ENCODE data around the gene NPY4R.
"Not testable (repeated sequence)": the region's sequence is repeated elsewhere in the genome, so short reads cannot be mapped to it uniquely, and the experiment has no call there.

NPY4R gene

DNA sequence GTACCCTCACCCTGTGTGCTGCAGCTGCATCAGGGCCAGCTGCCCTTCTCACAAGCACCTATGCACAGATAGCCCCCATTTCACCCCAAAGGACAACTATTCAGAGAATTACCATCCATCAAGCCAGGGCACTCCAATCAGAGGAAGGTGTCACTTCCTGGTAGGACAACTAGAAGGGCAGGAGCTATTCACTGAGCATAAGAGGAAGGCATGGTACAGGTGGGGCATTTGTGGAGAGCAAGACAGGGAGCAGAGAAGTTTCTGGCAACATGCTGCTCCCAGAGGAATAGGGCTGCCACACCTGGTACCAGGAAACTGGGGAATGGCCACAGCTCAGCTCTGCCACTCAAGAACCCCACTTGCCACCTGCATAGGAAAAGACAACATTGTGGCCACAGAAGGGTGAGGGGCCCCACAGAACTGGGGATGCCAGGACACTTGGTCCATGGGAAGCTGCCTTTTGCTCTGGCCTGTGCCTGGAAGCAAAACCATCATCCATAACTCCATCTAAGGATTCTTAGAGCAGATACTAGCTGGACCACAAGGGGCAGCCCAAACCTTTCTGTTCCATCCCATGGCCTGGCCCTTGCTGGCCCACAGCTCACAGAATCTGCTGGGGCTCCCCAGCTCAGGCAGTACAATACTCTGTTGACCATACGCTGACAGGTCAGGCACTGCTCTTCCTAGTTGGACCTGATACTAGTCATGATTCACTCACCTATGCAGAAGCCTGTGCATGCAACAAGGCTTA lies 25.8 kb upstream of the NPY4R start:
- not testable (repeated sequence) for H3K9me3 ChIP-seq (ENCODE audit: control insufficient read depth in 1 of 2, low read length in 2 of 2); H3K4me3 ChIP-seq (ENCODE audit: low read depth in 1 of 2, low read length in 2 of 2); H3K27me3 ChIP-seq (ENCODE audit: low read depth, low read length)

GRCh38 chr10:46490285-46490684 lies 24.5 kb upstream of the NPY4R start:
- H3K27me3 ChIP-seq (ENCODE audit: low read depth, low read length); H3K4me1 ChIP-seq (ENCODE audit: control insufficient read depth in 1 of 2, insufficient read depth in 2 of 2, low read length in 2 of 2); H3K27ac ChIP-seq (ENCODE audit: low read length); H3K9me3 ChIP-seq (ENCODE audit: control insufficient read depth in 1 of 2, low read length in 2 of 2); H3K4me3 ChIP-seq (ENCODE audit: low read depth in 1 of 2, low read length in 2 of 2); H3K36me3 ChIP-seq (ENCODE audit: control insufficient read depth in 1 of 2, insufficient read depth in 2 of 2, low read length in 2 of 2): not testable (repeated sequence)

More for the DNA sequence above, 25.8 kb upstream of the NPY4R start:
- not testable (repeated sequence) for H3K4me1 ChIP-seq (ENCODE audit: control insufficient read depth in 1 of 2, insufficient read depth in 2 of 2, low read length in 2 of 2); H3K36me3 ChIP-seq (ENCODE audit: control insufficient read depth in 1 of 2, insufficient read depth in 2 of 2, low read length in 2 of 2); H3K27ac ChIP-seq (ENCODE audit: low read length)

GRCh38 chr10:46486459-46486858 lies 20.7 kb upstream of the NPY4R start:
- H3K27ac ChIP-seq (ENCODE audit: low read length); H3K9me3 ChIP-seq (ENCODE audit: control insufficient read depth in 1 of 2, low read length in 2 of 2); H3K4me3 ChIP-seq (ENCODE audit: low read depth in 1 of 2, low read length in 2 of 2); H3K4me1 ChIP-seq (ENCODE audit: control insufficient read depth in 1 of 2, insufficient read depth in 2 of 2, low read length in 2 of 2); H3K27me3 ChIP-seq (ENCODE audit: low read depth, low read length); H3K36me3 ChIP-seq (ENCODE audit: control insufficient read depth in 1 of 2, insufficient read depth in 2 of 2, low read length in 2 of 2): not testable (repeated sequence)

DNA sequence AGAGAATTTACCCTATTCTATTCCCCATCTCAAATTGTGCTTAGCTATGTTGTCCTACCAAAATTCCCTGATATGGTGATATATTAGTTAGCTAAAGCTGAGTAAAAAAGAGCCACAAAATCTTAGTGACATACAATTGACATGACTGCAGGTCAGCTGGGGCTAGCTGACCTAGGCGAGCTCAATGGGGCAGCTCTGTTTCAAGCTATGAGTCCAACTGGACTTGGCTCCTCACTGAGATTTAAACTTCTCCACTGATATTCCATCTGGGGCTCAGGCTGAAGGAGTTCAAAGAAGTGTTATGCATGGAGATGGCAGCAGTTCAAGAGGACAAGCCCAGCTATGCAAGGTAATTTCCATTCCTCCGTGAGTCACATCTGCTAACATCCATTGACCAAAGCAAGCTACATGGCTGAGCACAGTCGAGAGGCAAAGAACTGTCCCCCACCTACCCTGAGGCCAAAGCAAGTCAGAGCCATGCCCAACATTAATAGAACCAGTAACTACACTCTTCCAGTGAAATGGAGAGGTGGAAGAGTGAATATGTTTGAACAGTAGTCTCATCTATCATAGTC lies 9.1 kb upstream of the NPY4R start:
- H3K4me1 ChIP-seq (ENCODE audit: control insufficient read depth in 1 of 2, insufficient read depth in 2 of 2, low read length in 2 of 2); H3K27ac ChIP-seq (ENCODE audit: low read length); H3K36me3 ChIP-seq (ENCODE audit: control insufficient read depth in 1 of 2, insufficient read depth in 2 of 2, low read length in 2 of 2); H3K27me3 ChIP-seq (ENCODE audit: low read depth, low read length); H3K4me3 ChIP-seq (ENCODE audit: low read depth in 1 of 2, low read length in 2 of 2); H3K9me3 ChIP-seq (ENCODE audit: control insufficient read depth in 1 of 2, low read length in 2 of 2): not testable (repeated sequence)

DNA sequence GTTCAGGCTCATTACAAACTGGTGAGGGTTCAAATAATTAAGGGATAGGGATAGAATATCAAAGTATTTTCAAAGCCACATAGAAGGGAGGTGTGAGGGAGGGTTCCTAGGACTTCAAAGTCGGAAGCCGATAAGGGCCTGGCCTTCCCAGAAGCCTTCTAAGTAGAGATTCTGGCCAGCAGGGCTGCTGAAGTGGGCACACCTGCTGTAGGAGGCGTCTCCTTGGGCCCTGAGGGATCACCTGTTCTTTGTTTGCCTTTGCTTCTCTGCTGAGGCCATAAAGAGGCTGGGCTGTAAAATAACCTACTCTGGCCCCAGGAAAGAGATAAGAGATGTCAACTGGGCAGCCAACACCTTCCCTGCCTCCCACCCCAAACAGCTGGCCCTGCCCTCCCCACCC lies 8.0 kb upstream of the NPY4R start:
- H3K36me3 ChIP-seq (ENCODE audit: control insufficient read depth in 1 of 2, insufficient read depth in 2 of 2, low read length in 2 of 2); H3K4me1 ChIP-seq (ENCODE audit: control insufficient read depth in 1 of 2, insufficient read depth in 2 of 2, low read length in 2 of 2); H3K9me3 ChIP-seq (ENCODE audit: control insufficient read depth in 1 of 2, low read length in 2 of 2); H3K4me3 ChIP-seq (ENCODE audit: low read depth in 1 of 2, low read length in 2 of 2); H3K27ac ChIP-seq (ENCODE audit: low read length); H3K27me3 ChIP-seq (ENCODE audit: low read depth, low read length): not testable (repeated sequence)

GRCh38 chr10:46470134-46470533 lies 4.4 kb upstream of the NPY4R start:
- H3K36me3 ChIP-seq (ENCODE audit: control insufficient read depth in 1 of 2, insufficient read depth in 2 of 2, low read length in 2 of 2); H3K4me1 ChIP-seq (ENCODE audit: control insufficient read depth in 1 of 2, insufficient read depth in 2 of 2, low read length in 2 of 2); H3K9me3 ChIP-seq (ENCODE audit: control insufficient read depth in 1 of 2, low read length in 2 of 2); H3K27ac ChIP-seq (ENCODE audit: low read length); H3K4me3 ChIP-seq (ENCODE audit: low read depth in 1 of 2, low read length in 2 of 2); H3K27me3 ChIP-seq (ENCODE audit: low read depth, low read length): not testable (repeated sequence)

GRCh38 chr10:46468119-46468809 lies 2.5 kb upstream of the NPY4R start:
- not testable (repeated sequence) for H3K4me1 ChIP-seq (ENCODE audit: control insufficient read depth in 1 of 2, insufficient read depth in 2 of 2, low read length in 2 of 2); H3K36me3 ChIP-seq (ENCODE audit: control insufficient read depth in 1 of 2, insufficient read depth in 2 of 2, low read length in 2 of 2); H3K9me3 ChIP-seq (ENCODE audit: control insufficient read depth in 1 of 2, low read length in 2 of 2); H3K27ac ChIP-seq (ENCODE audit: low read length); H3K27me3 ChIP-seq (ENCODE audit: low read depth, low read length); H3K4me3 ChIP-seq (ENCODE audit: low read depth in 1 of 2, low read length in 2 of 2)

- not testable (repeated sequence) for H3K9me3 ChIP-seq (ENCODE audit: control insufficient read depth in 1 of 2, low read length in 2 of 2); H3K36me3 ChIP-seq (ENCODE audit: control insufficient read depth in 1 of 2, insufficient read depth in 2 of 2, low read length in 2 of 2); H3K27me3 ChIP-seq (ENCODE audit: low read depth, low read length); H3K4me1 ChIP-seq (ENCODE audit: control insufficient read depth in 1 of 2, insufficient read depth in 2 of 2, low read length in 2 of 2); H3K4me3 ChIP-seq (ENCODE audit: low read depth in 1 of 2, low read length in 2 of 2); H3K27ac ChIP-seq (ENCODE audit: low read length)
Measured at GRCh38 chr10:46463608-46464007, 2.1 kb downstream of the NPY4R start.

DNA sequence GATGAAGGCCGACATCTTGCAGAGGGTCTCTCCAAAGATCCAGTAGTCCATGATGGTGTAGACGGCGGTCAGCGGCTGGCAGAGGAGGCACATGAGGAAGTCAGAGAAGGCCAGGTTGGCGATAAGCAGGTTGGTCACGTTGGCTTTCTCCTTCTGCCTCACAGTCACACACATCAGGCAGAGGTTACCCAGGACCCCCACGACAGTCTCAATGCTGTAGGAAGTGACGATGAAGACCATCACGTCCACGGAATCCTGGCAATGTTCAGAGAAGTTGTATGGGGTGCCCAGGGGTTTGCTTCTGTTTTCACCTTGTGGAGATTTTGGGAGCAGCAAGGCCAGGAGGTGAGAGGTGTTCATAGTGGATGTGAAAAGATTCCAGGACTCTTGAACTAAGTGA lies 3.5 kb downstream of the NPY4R start:
- not testable (repeated sequence) for H3K9me3 ChIP-seq (ENCODE audit: control insufficient read depth in 1 of 2, low read length in 2 of 2); H3K4me1 ChIP-seq (ENCODE audit: control insufficient read depth in 1 of 2, insufficient read depth in 2 of 2, low read length in 2 of 2); H3K4me3 ChIP-seq (ENCODE audit: low read depth in 1 of 2, low read length in 2 of 2); H3K27me3 ChIP-seq (ENCODE audit: low read depth, low read length); H3K27ac ChIP-seq (ENCODE audit: low read length); H3K36me3 ChIP-seq (ENCODE audit: control insufficient read depth in 1 of 2, insufficient read depth in 2 of 2, low read length in 2 of 2)

GRCh38 chr10:46459579-46459978 lies 6.2 kb downstream of the NPY4R start:
- H3K27me3 ChIP-seq (ENCODE audit: low read depth, low read length); H3K4me3 ChIP-seq (ENCODE audit: low read depth in 1 of 2, low read length in 2 of 2); H3K9me3 ChIP-seq (ENCODE audit: control insufficient read depth in 1 of 2, low read length in 2 of 2); H3K27ac ChIP-seq (ENCODE audit: low read length); H3K36me3 ChIP-seq (ENCODE audit: control insufficient read depth in 1 of 2, insufficient read depth in 2 of 2, low read length in 2 of 2); H3K4me1 ChIP-seq (ENCODE audit: control insufficient read depth in 1 of 2, insufficient read depth in 2 of 2, low read length in 2 of 2): not testable (repeated sequence)

DNA sequence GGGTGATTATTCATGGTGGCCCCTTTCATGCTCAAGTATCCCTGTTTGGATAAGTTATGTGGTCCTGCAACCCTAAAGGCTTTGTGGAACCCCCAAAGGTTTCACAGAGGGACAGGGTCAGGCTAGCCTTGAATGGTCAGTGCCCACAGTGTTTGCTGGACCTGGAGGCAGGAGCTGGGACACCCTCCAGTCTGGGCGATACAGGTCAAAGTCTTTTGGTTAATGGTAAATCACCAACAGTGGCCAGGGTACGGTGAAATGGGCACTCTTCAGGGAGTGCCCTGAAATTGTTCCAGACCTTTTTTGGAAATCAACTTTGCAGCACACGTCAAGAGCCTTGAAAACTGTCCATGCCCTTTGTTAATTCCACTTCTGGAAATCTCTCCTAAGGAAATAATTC lies 8.7 kb downstream of the NPY4R start:
- not testable (repeated sequence) for H3K36me3 ChIP-seq (ENCODE audit: control insufficient read depth in 1 of 2, insufficient read depth in 2 of 2, low read length in 2 of 2); H3K9me3 ChIP-seq (ENCODE audit: control insufficient read depth in 1 of 2, low read length in 2 of 2); H3K4me3 ChIP-seq (ENCODE audit: low read depth in 1 of 2, low read length in 2 of 2); H3K4me1 ChIP-seq (ENCODE audit: control insufficient read depth in 1 of 2, insufficient read depth in 2 of 2, low read length in 2 of 2); H3K27ac ChIP-seq (ENCODE audit: low read length); H3K27me3 ChIP-seq (ENCODE audit: low read depth, low read length)

- not testable (repeated sequence) for H3K9me3 ChIP-seq (ENCODE audit: control insufficient read depth in 1 of 2, low read length in 2 of 2); H3K4me1 ChIP-seq (ENCODE audit: control insufficient read depth in 1 of 2, insufficient read depth in 2 of 2, low read length in 2 of 2); H3K4me3 ChIP-seq (ENCODE audit: low read depth in 1 of 2, low read length in 2 of 2); H3K27ac ChIP-seq (ENCODE audit: low read length); H3K36me3 ChIP-seq (ENCODE audit: control insufficient read depth in 1 of 2, insufficient read depth in 2 of 2, low read length in 2 of 2); H3K27me3 ChIP-seq (ENCODE audit: low read depth, low read length)
Measured at GRCh38 chr10:46455992-46456391, 9.8 kb downstream of the NPY4R start.
